Right ventricle myocardium inferior (tissue), 1 donor: ENCODE measurements around the gene COG2. TPM values are rescaled to one million over a fixed set of nuclear protein-coding genes. Genes with fewer than 3 reads are reported as not detected.
"Not testable (repeated sequence)": the region's sequence is repeated elsewhere in the genome, so short reads cannot be mapped to it uniquely, and the experiment has no call there.

ENCODE experiments used
- ATAC-seq: fragments of 200-7000 bp; cut with Tn5 transposase; one replicate; pipeline ENCODE4 v1.9.1; 2020; ENCODE audit warnings: mild to moderate bottlenecking, moderate library complexity
- DNase-seq: peaks from one replicate; pipeline ENCODE4 v3.0.0; 2021; ENCODE audit errors: missing footprints
- intact Hi-C: fragments of 100-400 bp; cut with DNase I; formaldehyde crosslinking; loops from one replicate; pipeline ENCODE4 v1.11.0; 2022
- total RNA-seq: library from RNA; stranded (reverse); fragmentation: NEBNext Ultra II Directional; extraction: Animal tissue kit (Norgen Biotek cat#: 25700); gene quantifications from one replicate; pipeline ENCODE4 v1.2.1, GENCODE V29; 2021
- donor health status: DM: no; HTN: yes; CAD: no; lungs with severe emphysema.

Gene COG2
- total RNA-seq, 1 donor from 2014 or later: 28.1 TPM

- DNase-seq: no peak
- intact Hi-C loops: no loop called here
- ATAC-seq: no peak
These were observed 52.2 kb downstream of the COG2 start for GRCh38 chr1:230694464-230694863.

GRCh38 chr1:230694991-230695390 lies 52.7 kb downstream of the COG2 start:
- ATAC-seq (no peak), DNase-seq (no peak)
- intact Hi-C loops: no loop called here

- intact Hi-C loops: no loop called here
- no peak for DNase-seq
- ATAC-seq: no peak
These were observed 53.9 kb downstream of the COG2 start for GRCh38 chr1:230696218-230696617.

GRCh38 chr1:230696722-230697437 lies 54.6 kb downstream of the COG2 start:
- ATAC-seq: no peak
- DNase-seq: no peak
- intact Hi-C loops: no loop called here

- DNase-seq: no peak
- intact Hi-C loops: no loop called here
- ATAC-seq: no peak
These were observed 55.8 kb downstream of the COG2 start for GRCh38 chr1:230698130-230698529.

- ATAC-seq, DNase-seq, intact Hi-C loops: not testable (repeated sequence)
These were observed 56.7 kb downstream of the COG2 start for GRCh38 chr1:230698964-230699363.

- no peak for DNase-seq
- intact Hi-C loops: no loop called here
- no peak for ATAC-seq
These were observed 57.4 kb downstream of the COG2 start for GRCh38 chr1:230699716-230700115.

GRCh38 chr1:230700132-230700531 lies 57.9 kb downstream of the COG2 start:
- ATAC-seq (no peak), DNase-seq (no peak)
- intact Hi-C loops: no loop called here

- intact Hi-C loops: no loop called here
- no peak for DNase-seq
- no peak for ATAC-seq
These were observed 59.2 kb downstream of the COG2 start for GRCh38 chr1:230701434-230701833.

GRCh38 chr1:230701895-230702768 lies 59.9 kb downstream of the COG2 start:
- intact Hi-C loops: no loop called here

GRCh38 chr1:230702934-230703678 lies 60.8 kb downstream of the COG2 start:
- ATAC-seq: no peak
- intact Hi-C loops: no loop called here

More at GRCh38 chr1:230701895-230702768, 59.9 kb downstream of the COG2 start:
- ATAC-seq (no peak), DNase-seq (no peak)

GRCh38 chr1:230703679-230704385 lies 61.6 kb downstream of the COG2 start:
- intact Hi-C loops: no loop called here
- DNase-seq: no peak
- no peak for ATAC-seq

More at GRCh38 chr1:230702934-230703678, 60.8 kb downstream of the COG2 start:
- no peak for DNase-seq

- no peak for ATAC-seq
These were observed 62.5 kb downstream of the COG2 start for GRCh38 chr1:230704830-230705229.

GRCh38 chr1:230705289-230706019 lies 63.2 kb downstream of the COG2 start:
- intact Hi-C loops: no loop called here
- DNase-seq (no peak), ATAC-seq (no peak)

More at GRCh38 chr1:230704830-230705229, 62.5 kb downstream of the COG2 start:
- DNase-seq: no peak
- intact Hi-C loops: no loop called here

GRCh38 chr1:230706020-230706699 lies 63.9 kb downstream of the COG2 start:
- intact Hi-C loops: no loop called here
- ATAC-seq (no peak), DNase-seq (no peak)

- ATAC-seq (no peak), DNase-seq (no peak)
- intact Hi-C loops: no loop called here
These were observed 64.8 kb downstream of the COG2 start for GRCh38 chr1:230706887-230707731.
